Measurements from ENCODE around the gene RACGAP1.

DNA sequence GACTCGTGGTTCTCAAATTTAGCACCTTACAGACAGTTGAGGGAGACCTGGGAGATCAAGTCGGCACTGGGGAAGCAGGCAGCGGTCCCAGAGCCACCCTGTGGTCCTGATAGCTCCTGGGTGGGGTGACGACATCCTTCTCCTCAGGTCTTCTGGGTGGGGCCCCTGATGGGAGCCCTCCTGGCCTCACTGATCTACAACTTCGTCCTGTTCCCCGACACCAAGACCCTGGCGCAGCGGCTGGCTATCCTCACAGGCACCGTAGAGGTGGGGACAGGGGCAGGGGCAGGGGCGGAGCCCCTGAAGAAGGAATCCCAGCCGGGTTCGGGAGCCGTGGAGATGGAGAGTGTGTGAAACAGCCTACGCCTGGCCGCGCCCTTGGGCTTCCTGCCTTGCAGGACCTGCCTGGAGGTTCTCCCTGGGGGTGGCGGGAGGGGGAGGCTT, 50.0 kb downstream of the RACGAP1 start:
- TF ChIP-seq POLR2A (IDR thresholded peaks at IDR 0.05) = no peak
- TF ChIP-seq, protein P1, sequence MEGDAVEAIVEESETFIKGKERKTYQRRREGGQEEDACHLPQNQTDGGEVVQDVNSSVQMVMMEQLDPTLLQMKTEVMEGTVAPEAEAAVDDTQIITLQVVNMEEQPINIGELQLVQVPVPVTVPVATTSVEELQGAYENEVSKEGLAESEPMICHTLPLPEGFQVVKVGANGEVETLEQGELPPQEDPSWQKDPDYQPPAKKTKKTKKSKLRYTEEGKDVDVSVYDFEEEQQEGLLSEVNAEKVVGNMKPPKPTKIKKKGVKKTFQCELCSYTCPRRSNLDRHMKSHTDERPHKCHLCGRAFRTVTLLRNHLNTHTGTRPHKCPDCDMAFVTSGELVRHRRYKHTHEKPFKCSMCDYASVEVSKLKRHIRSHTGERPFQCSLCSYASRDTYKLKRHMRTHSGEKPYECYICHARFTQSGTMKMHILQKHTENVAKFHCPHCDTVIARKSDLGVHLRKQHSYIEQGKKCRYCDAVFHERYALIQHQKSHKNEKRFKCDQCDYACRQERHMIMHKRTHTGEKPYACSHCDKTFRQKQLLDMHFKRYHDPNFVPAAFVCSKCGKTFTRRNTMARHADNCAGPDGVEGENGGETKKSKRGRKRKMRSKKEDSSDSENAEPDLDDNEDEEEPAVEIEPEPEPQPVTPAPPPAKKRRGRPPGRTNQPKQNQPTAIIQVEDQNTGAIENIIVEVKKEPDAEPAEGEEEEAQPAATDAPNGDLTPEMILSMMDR (IDR thresholded peaks at IDR 0.05) = no peak

Data from adrenal gland (tissue), 5 donors.